MM.1S (cell line): ENCODE results near the gene SESN2.

Experiments used
- EZH2 ChIP-seq: fragments of 300-600 bp; sonication (generic); optimal IDR thresholded peaks from 2 replicates; pipeline ENCODE3; 2017; ENCODE audit warnings: low read depth, mild to moderate bottlenecking, antibody characterized with exemption, low read length, mixed read lengths
- TF ChIP-seq, protein P1 (sequence below): fragments of 300-600 bp; sonication (generic); IDR thresholded peaks from 2 replicates; pipeline ENCODE4 v1.5.1; 2016; ENCODE audit warnings: antibody characterized with exemption, low read length, mixed read lengths

DNA sequence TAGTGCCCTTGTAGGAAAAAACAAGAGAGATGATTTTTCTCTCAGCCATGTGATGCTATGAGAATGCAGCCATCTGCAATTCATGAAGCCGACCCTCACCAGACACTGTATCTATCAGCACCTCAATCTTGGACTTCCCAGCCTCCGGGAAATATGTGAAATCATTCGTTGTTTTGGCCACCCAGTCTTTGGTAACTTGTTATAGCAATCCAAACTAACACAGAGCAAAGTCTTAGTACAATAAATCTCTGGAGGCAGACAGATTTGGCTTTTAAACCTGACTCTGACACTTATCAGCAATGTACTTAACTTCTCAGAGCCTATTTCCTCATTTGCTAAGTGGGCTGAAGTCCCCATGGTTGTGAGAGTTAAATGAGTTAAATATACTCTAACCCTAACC lies 64.4 kb downstream of the SESN2 start:
- TF ChIP-seq EZH2: no peak
- TF ChIP-seq, protein P1, sequence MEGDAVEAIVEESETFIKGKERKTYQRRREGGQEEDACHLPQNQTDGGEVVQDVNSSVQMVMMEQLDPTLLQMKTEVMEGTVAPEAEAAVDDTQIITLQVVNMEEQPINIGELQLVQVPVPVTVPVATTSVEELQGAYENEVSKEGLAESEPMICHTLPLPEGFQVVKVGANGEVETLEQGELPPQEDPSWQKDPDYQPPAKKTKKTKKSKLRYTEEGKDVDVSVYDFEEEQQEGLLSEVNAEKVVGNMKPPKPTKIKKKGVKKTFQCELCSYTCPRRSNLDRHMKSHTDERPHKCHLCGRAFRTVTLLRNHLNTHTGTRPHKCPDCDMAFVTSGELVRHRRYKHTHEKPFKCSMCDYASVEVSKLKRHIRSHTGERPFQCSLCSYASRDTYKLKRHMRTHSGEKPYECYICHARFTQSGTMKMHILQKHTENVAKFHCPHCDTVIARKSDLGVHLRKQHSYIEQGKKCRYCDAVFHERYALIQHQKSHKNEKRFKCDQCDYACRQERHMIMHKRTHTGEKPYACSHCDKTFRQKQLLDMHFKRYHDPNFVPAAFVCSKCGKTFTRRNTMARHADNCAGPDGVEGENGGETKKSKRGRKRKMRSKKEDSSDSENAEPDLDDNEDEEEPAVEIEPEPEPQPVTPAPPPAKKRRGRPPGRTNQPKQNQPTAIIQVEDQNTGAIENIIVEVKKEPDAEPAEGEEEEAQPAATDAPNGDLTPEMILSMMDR: no peak
